ENCODE data around the gene DYRK1A.

The DYRK1A gene

GRCh38 chr21:37498664-37499063 is 132.1 kb downstream of the DYRK1A start:
- Histone ChIP-seq H3K27me3 (ENCODE audit: control insufficient read depth, insufficient read depth, low read length) (no peaks in the 10 kb centered on the region), H3K4me3 (ENCODE audit: low read depth, low read length) (no peak overlapping the region), H3K79me2 (peaks cover 2% of the 10 kb centered on the region), H3K27ac (no peak overlapping the region), H3K9ac (no peak overlapping the region), H3K36me3 (ENCODE audit: control insufficient read depth, insufficient read depth, low read length) (no peaks in the 10 kb centered on the region), H2AFZ (no peak overlapping the region), H3K9me3 (ENCODE audit: control insufficient read depth, low read length) (no peaks in the 10 kb centered on the region), H3K4me2 (ENCODE audit: low read length) (no peak overlapping the region), H3K4me1 (no peaks in the 10 kb centered on the region)
- TF ChIP-seq CTCF (IDR thresholded peaks at IDR 0.05), result no peak

- Histone ChIP-seq H3K36me3 (ENCODE audit: control insufficient read depth, insufficient read depth, low read length) (no peaks in the 10 kb centered on the region), H3K9ac (no peak overlapping the region), H3K9me3 (ENCODE audit: control insufficient read depth, low read length) (no peaks in the 10 kb centered on the region), H3K4me2 (ENCODE audit: low read length) (no peak overlapping the region), H2AFZ (no peak overlapping the region), H3K27me3 (ENCODE audit: control insufficient read depth, insufficient read depth, low read length) (no peaks in the 10 kb centered on the region), H3K79me2 (peaks cover 12% of the 10 kb centered on the region), H3K27ac (no peak overlapping the region), H3K4me3 (ENCODE audit: low read depth, low read length) (no peak overlapping the region), H3K4me1 (no peaks in the 10 kb centered on the region)
- TF ChIP-seq CTCF (IDR thresholded peaks at IDR 0.05), result no peak
Measured at GRCh38 chr21:37502947-37503346, 136.4 kb downstream of the DYRK1A start.

GRCh38 chr21:37503848-37504467 is 137.4 kb downstream of the DYRK1A start:
- Histone ChIP-seq H3K4me3 (ENCODE audit: low read depth, low read length) (no peak overlapping the region), H3K79me2 (peaks cover 12% of the 10 kb centered on the region), H3K9me3 (ENCODE audit: control insufficient read depth, low read length) (no peaks in the 10 kb centered on the region), H3K4me2 (ENCODE audit: low read length) (no peak overlapping the region), H3K36me3 (ENCODE audit: control insufficient read depth, insufficient read depth, low read length) (no peaks in the 10 kb centered on the region), H3K4me1 (no peaks in the 10 kb centered on the region), H3K27ac (no peak overlapping the region), H3K27me3 (ENCODE audit: control insufficient read depth, insufficient read depth, low read length) (no peaks in the 10 kb centered on the region), H3K9ac (no peak overlapping the region), H2AFZ (no peak overlapping the region)
- TF ChIP-seq CTCF (IDR thresholded peaks at IDR 0.05), result no peak

- Histone ChIP-seq H2AFZ (no peak overlapping the region), H3K27me3 (ENCODE audit: control insufficient read depth, insufficient read depth, low read length) (no peaks in the 10 kb centered on the region), H3K4me3 (ENCODE audit: low read depth, low read length) (no peak overlapping the region), H3K27ac (no peak overlapping the region), H3K9me3 (ENCODE audit: control insufficient read depth, low read length) (no peaks in the 10 kb centered on the region), H3K4me2 (ENCODE audit: low read length) (no peak overlapping the region), H3K79me2 (peaks cover 12% of the 10 kb centered on the region), H3K9ac (no peak overlapping the region), H3K4me1 (no peaks in the 10 kb centered on the region), H3K36me3 (ENCODE audit: control insufficient read depth, insufficient read depth, low read length) (no peaks in the 10 kb centered on the region)
- TF ChIP-seq CTCF (IDR thresholded peaks at IDR 0.05), result no peak
Measured at GRCh38 chr21:37505963-37506362, 139.4 kb downstream of the DYRK1A start.

GRCh38 chr21:37507716-37508115 is 141.1 kb downstream of the DYRK1A start:
- no peak overlapping the region for H2AFZ ChIP-seq
- peaks cover 12% of the 10 kb centered on the region for H3K79me2 ChIP-seq
- no peak overlapping the region for H3K4me3 ChIP-seq (ENCODE audit: low read depth, low read length)
- H3K27ac ChIP-seq, result no peak overlapping the region
- no peaks in the 10 kb centered on the region for H3K4me1 ChIP-seq
- no peak for TF ChIP-seq CTCF (IDR thresholded peaks at IDR 0.05)
- no peak overlapping the region for H3K4me2 ChIP-seq (ENCODE audit: low read length)
- H3K9me3 ChIP-seq (ENCODE audit: control insufficient read depth, low read length), result no peaks in the 10 kb centered on the region
- no peak overlapping the region for H3K9ac ChIP-seq
- no peaks in the 10 kb centered on the region for H3K27me3 ChIP-seq (ENCODE audit: control insufficient read depth, insufficient read depth, low read length)
- no peaks in the 10 kb centered on the region for H3K36me3 ChIP-seq (ENCODE audit: control insufficient read depth, insufficient read depth, low read length)

Data from parathyroid adenoma (tissue), 2 donors.